ENCODE results near the gene RNF187.

DNA sequence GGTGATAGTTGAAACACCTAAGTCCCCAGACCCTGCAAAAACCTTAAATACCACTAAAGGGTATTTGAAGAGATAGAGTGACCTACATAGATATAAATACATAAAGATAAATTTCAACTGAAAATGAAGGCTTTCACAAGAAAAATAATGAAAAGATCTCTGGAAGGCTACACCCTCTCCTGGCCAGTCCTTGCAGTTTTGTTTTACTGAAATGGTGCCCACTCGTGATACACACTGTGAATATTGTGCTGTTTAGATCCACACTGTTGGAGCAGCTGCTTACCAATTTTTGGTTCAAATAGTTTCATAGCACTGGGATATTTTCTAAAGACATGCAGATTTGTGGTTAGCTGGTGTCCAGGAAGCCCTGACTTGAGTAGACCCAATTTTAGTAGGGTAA is 31.5 kb upstream of the RNF187 start:
- TF ChIP-seq EZH2phosphoT487 (IDR thresholded peaks at IDR 0.05; ENCODE audit: insufficient read depth, low read depth), result no peak
- TF ChIP-seq EZH2 (IDR thresholded peaks at IDR 0.05; ENCODE audit: insufficient read depth, poor library complexity, severe bottlenecking), result no peak
